IMR-90 (cell line): ENCODE data around the gene HCN4. TPM values are rescaled to one million over a fixed set of nuclear protein-coding genes. Genes with fewer than 3 reads are reported as not detected.
A peak's percentile ranks its signal among the peaks of the same experiment; 100 is the strongest.

ENCODE experiments used
- ATAC-seq: fragments of 200-7000 bp; cut with Tn5 transposase; 2 replicates; pipeline ENCODE4 v1.9.1; 2020; ENCODE audit warnings: low read depth, mild to moderate bottlenecking, moderate library complexity
- BruUV-seq: library from RNA; stranded (reverse); fragments of 400-500 nt; replicated peaks from 2 replicates; lab custom pipeline; 2021; lab: Mats Ljungman, UMichigan
- CTCF ChIA-PET: fragments of 300-600 bp; formaldehyde crosslinking; extraction: SDS; loops from one replicate; lab custom pipeline; 2021; ENCODE audit warnings: antibody characterized with exemption; lab: Yijun Ruan, JAX
- POLR2A ChIA-PET: fragments of 300-600 bp; sonication (Branson Sonifier 250); formaldehyde crosslinking; loops from one replicate; lab custom pipeline; 2022; ENCODE audit warnings: antibody characterized with exemption; ENCODE audit not compliant: unreplicated experiment; lab: Charles Lee
- DNase-seq: peaks from one replicate; pipeline ENCODE4 v3.0.0; 2013
- H2AFZ ChIP-seq: replicated peaks from 2 replicates; pipeline ENCODE3; 2013; ENCODE audit warnings: low read length, mild to moderate bottlenecking; ENCODE audit not compliant: poor library complexity
- H2AK5ac ChIP-seq: 2 replicates; pipeline ENCODE4 v1.6.1; 2013; ENCODE audit warnings: low read depth, low read length, inconsistent platforms
- H2AK9ac ChIP-seq: replicated peaks from 2 replicates; pipeline ENCODE3; 2013; ENCODE audit warnings: mild to moderate bottlenecking, low read depth, low read length, moderate library complexity; ENCODE audit not compliant: poor library complexity
- H2BK120ac ChIP-seq: 2 replicates; pipeline ENCODE4 v1.6.1; 2013; ENCODE audit warnings: low read depth, low read length, inconsistent platforms
- H2BK15ac ChIP-seq: 3 replicates; pipeline ENCODE4 v1.6.1; 2013; ENCODE audit warnings: low read depth, low read length, inconsistent platforms
- H2BK20ac ChIP-seq: 2 replicates; pipeline ENCODE4 v1.6.1; 2013; ENCODE audit warnings: low read depth, mild to moderate bottlenecking, inconsistent platforms, low read length, moderate library complexity
- H2BK5ac ChIP-seq: 2 replicates; pipeline ENCODE4 v1.6.1; 2013; ENCODE audit warnings: mild to moderate bottlenecking, low read depth, low read length, inconsistent platforms; ENCODE audit not compliant: poor library complexity, severe bottlenecking
- H3K14ac ChIP-seq: replicated peaks from 2 replicates; pipeline ENCODE4 v1.6.1; 2013; ENCODE audit warnings: low read depth, low read length, inconsistent platforms
- H3K18ac ChIP-seq: 2 replicates; pipeline ENCODE4 v1.6.1; 2013; ENCODE audit warnings: low read depth, low read length, control low read depth
- H3K23ac ChIP-seq: 2 replicates; pipeline ENCODE4 v1.6.1; 2013; ENCODE audit warnings: low read depth, low read length, inconsistent platforms
- H3K27ac ChIP-seq: 2 replicates; pipeline ENCODE4 v1.5.1; 2013; ENCODE audit warnings: mild to moderate bottlenecking, control low read depth, low read length; ENCODE audit not compliant: insufficient read depth
- H3K27me3 ChIP-seq: 2 replicates; pipeline ENCODE4 v1.6.1; 2013; ENCODE audit warnings: low read length; ENCODE audit not compliant: control insufficient read depth, insufficient read depth
- H3K36me3 ChIP-seq: 2 replicates; pipeline ENCODE4 v1.6.1; 2013; ENCODE audit warnings: low read length, mixed read lengths; ENCODE audit not compliant: control insufficient read depth, insufficient read depth
- H3K4ac ChIP-seq: 2 replicates; pipeline ENCODE4 v1.6.1; 2013; ENCODE audit warnings: low read depth, low read length, inconsistent platforms
- H3K4me1 ChIP-seq: 2 replicates; pipeline ENCODE4 v1.6.1; 2013; ENCODE audit warnings: low read length, mixed read lengths; ENCODE audit not compliant: control insufficient read depth, insufficient read depth
- H3K4me2 ChIP-seq: 2 replicates; pipeline ENCODE4 v1.6.1; 2013; ENCODE audit warnings: low read depth, mild to moderate bottlenecking, control low read depth, low read length, moderate library complexity
- H3K4me3 ChIP-seq: 2 replicates; pipeline ENCODE4 v1.5.1; 2013; ENCODE audit warnings: low read depth, mild to moderate bottlenecking, control low read depth, low read length, moderate library complexity; ENCODE audit not compliant: insufficient read depth
- H3K56ac ChIP-seq: 2 replicates; pipeline ENCODE4 v1.6.1; 2013; ENCODE audit warnings: low read length, inconsistent platforms; ENCODE audit not compliant: insufficient read depth; ENCODE audit errors: extremely low read depth
- H3K79me1 ChIP-seq, 2 experiments: 2 replicates each; pipeline ENCODE4 v1.6.1; 2013; ENCODE audit warnings: low read length in 2 of 2, inconsistent platforms in 1 of 2, low read depth in 1 of 2
- H3K9ac ChIP-seq: 2 replicates; pipeline ENCODE4 v1.6.1; 2013; ENCODE audit warnings: low read depth, low read length, control low read depth
- H3K9me1 ChIP-seq: 2 replicates; pipeline ENCODE4 v1.6.1; 2013; ENCODE audit warnings: low read length, inconsistent platforms; ENCODE audit not compliant: insufficient read depth
- H3K9me3 ChIP-seq: 2 replicates; pipeline ENCODE4 v1.6.1; 2013; ENCODE audit warnings: low read length; ENCODE audit not compliant: control insufficient read depth, insufficient read depth
- H4K20me1 ChIP-seq: 2 replicates; pipeline ENCODE4 v1.6.1; 2013; ENCODE audit warnings: low read length, inconsistent platforms; ENCODE audit not compliant: insufficient read depth
- H4K5ac ChIP-seq: 2 replicates; pipeline ENCODE4 v1.6.1; 2013; ENCODE audit warnings: mild to moderate bottlenecking, low read depth, low read length, control low read depth
- H4K8ac ChIP-seq, 2 experiments: 2 replicates each; pipeline ENCODE4 v1.6.1; 2013; ENCODE audit warnings: low read depth in 2 of 2, low read length in 2 of 2, control low read depth in 1 of 2, inconsistent platforms in 1 of 2
- H4K91ac ChIP-seq: 2 replicates; pipeline ENCODE4 v1.6.1; 2013; ENCODE audit warnings: low read depth, low read length, inconsistent platforms; ENCODE audit not compliant: insufficient read depth
- CEBPB ChIP-seq: IDR thresholded peaks from 2 replicates; pipeline ENCODE4 v1.6.1; 2012; ENCODE audit warnings: low read depth, low read length, improper control_type of control experiment
- CTCF ChIP-seq: conservative IDR thresholded peaks from 2 replicates; pipeline ENCODE4 v1.5.1; 2012; ENCODE audit warnings: mild to moderate bottlenecking, low read depth, low read length, improper control_type of control experiment
- POLR2A ChIP-seq: IDR thresholded peaks from 2 replicates; pipeline ENCODE4 v1.6.1; 2012; ENCODE audit warnings: mild to moderate bottlenecking, low read depth, low read length
- USF2 ChIP-seq: fragments of 150-350 bp; IDR thresholded peaks from 2 replicates; pipeline ENCODE4 v1.6.1; 2017; ENCODE audit warnings: mild to moderate bottlenecking, antibody characterized with exemption, low read length, low read depth
- WGBS, 2 experiments: methylation state at CpG; one replicate each; pipeline versions ENCODE4 v1.1.5 to v1.1.7; 2013; ENCODE audit warnings: missing lambda C conversion rate in 2 of 2; ENCODE audit not compliant: insufficient read length in 1 of 2; ENCODE audit errors: extremely low coverage in 2 of 2; 5-methylcytosine and 5-hydroxymethylcytosine counted together
- dilution Hi-C: fragments of 300-500 bp; cut with HindIII; formaldehyde crosslinking; loops from one replicate; pipeline ENCODE4 v1.14.3; 2018; ENCODE audit warnings: low sequenced_read_pairs; ENCODE audit not compliant: unreplicated experiment
- in situ Hi-C: fragments of 300-500 bp; cut with MboI; formaldehyde crosslinking; loops from 3 replicates; pipeline ENCODE4 v1.14.3; 2019; ENCODE audit warnings: low sequenced_read_pairs, inconsistent platforms, mixed read lengths
- intact Hi-C: fragments of 100-400 bp; cut with micrococcal nuclease; formaldehyde crosslinking; loops from 2 replicates; pipeline ENCODE4 v1.10.0; 2022
- polyA plus RNA-seq, 3 experiments: library from polyadenylated mRNA; depleted of rRNA; stranded (reverse); fragments of >200 nt; gene quantifications; 2 replicates each; pipeline ENCODE4 v1.2.3, GENCODE V29; 2012; ENCODE audit warnings: low replicate concordance in 1 of 3
- total RNA-seq: library from RNA; depleted of rRNA; stranded (reverse); fragments of >200 nt; gene quantifications from 2 replicates; pipeline ENCODE4 v1.2.3, GENCODE V29; 2012

Gene HCN4
- total and polyA plus RNA-seq, 2 of the 4 experiments (the other 2 are of a cell fraction), result not detected

GRCh38 chr15:73387507-73388255, 18.9 kb upstream of the HCN4 start:
- in situ Hi-C loops (no loop called here), dilution Hi-C loops (no loop called here), intact Hi-C loops (no loop called here)
- Histone ChIP-seq H3K4ac (peak overlapping the region; percentile 27; the same call in 1 of the 2 replicates), H2AK5ac (peak overlapping the region; percentile 57), H4K8ac (no peak overlapping the region), H3K9me3 (no peaks in the 10 kb centered on the region; the same call in 1 of the 2 replicates), H3K9ac (no peak overlapping the region), H3K36me3 (no peaks in the 10 kb centered on the region), H2AFZ (peak overlapping the region; percentile 18), H3K27me3 (peaks cover 13% of the 10 kb centered on the region), H4K91ac (peak overlapping the region; percentile 9; the same call in 1 of the 2 replicates), H2BK120ac (peak overlapping the region; percentile 33; the same call in 1 of the 2 replicates), H4K20me1 (no peaks in the 10 kb centered on the region), H3K4me1 (peaks cover 3% of the 10 kb centered on the region; the same call in 1 of the 2 replicates), H2BK20ac (peak overlapping the region; percentile 44; the same call in 1 of the 2 replicates), H3K23ac (no peak overlapping the region), H3K14ac (peak overlapping the region; percentile 58; the same call in 1 of the 2 replicates), H3K9me1 (0 out of 2 replicates have a peak, but pooled peaks cover 4% of the 10 kb centered on the region), H3K79me1 (no peaks in the 10 kb centered on the region), H4K5ac (no peak overlapping the region), H3K27ac (no peak overlapping the region), H2BK5ac (no peak overlapping the region), H3K4me2 (no peak overlapping the region), H2BK15ac (no peak overlapping the region), H3K4me3 (no peak overlapping the region), H3K18ac (no peak overlapping the region), H2AK9ac (peak overlapping the region; percentile 58), H3K56ac (no peak overlapping the region)
- CTCF ChIA-PET, result no interaction called here
- BruUV-seq, result no TSS peak
- WGBS, 2 experiments, result no CpG with 5 or more reads among the region's 12 CpGs
- ATAC-seq (peak; percentile 40), DNase-seq (peak; percentile 61)
- POLR2A ChIA-PET, result no interaction called here
- no peak for TF ChIP-seq USF2
- TF ChIP-seq CEBPB, result peak; percentile 81
- TF ChIP-seq POLR2A, result no peak
- TF ChIP-seq CTCF, result no peak
